ENCODE measurements around the gene PAX7.

DNA sequence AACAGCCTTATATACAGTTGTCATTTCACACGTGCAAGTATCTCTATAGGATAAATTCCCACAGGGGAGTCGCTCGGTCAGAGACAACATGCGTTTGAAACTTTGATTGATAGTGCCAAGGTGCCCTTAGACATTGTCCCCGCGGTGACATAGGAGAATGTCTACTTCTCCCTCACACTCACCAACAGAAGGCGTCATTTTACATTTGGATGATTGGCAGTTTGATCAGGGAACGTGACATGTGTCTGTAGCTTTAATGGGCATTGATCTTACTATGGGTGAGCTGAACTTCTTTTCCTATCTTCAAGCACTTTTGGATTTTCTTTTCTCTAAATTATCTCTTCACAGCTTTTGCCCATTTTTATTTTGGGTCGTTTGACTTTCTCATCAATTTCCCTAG lies 42.6 kb upstream of the PAX7 start:
- TF ChIP-seq, protein P1, sequence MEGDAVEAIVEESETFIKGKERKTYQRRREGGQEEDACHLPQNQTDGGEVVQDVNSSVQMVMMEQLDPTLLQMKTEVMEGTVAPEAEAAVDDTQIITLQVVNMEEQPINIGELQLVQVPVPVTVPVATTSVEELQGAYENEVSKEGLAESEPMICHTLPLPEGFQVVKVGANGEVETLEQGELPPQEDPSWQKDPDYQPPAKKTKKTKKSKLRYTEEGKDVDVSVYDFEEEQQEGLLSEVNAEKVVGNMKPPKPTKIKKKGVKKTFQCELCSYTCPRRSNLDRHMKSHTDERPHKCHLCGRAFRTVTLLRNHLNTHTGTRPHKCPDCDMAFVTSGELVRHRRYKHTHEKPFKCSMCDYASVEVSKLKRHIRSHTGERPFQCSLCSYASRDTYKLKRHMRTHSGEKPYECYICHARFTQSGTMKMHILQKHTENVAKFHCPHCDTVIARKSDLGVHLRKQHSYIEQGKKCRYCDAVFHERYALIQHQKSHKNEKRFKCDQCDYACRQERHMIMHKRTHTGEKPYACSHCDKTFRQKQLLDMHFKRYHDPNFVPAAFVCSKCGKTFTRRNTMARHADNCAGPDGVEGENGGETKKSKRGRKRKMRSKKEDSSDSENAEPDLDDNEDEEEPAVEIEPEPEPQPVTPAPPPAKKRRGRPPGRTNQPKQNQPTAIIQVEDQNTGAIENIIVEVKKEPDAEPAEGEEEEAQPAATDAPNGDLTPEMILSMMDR (IDR thresholded peaks at IDR 0.05): no peak
- no peak for TF ChIP-seq POLR2AphosphoS5 (IDR thresholded peaks at IDR 0.05)
